Loucy (cell line): Measurements from ENCODE around the gene PTOV1.

ENCODE experiments used
- H2AFZ ChIP-seq: fragments of 200-600 bp; sonication (generic); 2 replicates; pipeline ENCODE4 v1.6.0; 2016; ENCODE audit warnings: antibody characterized with exemption, mild to moderate bottlenecking, low read length, moderate library complexity
- H3F3A ChIP-seq: fragments of 200-600 bp; 2 replicates; pipeline ENCODE4 v1.6.0; 2016; ENCODE audit warnings: antibody characterized with exemption, low read depth, mild to moderate bottlenecking
- H3K27me3 ChIP-seq: fragments of 200-600 bp; sonication (generic); 2 replicates; pipeline ENCODE4 v1.6.1; 2014; ENCODE audit warnings: low read length, mild to moderate bottlenecking; ENCODE audit not compliant: insufficient read depth, poor library complexity, severe bottlenecking
- H3K36me3 ChIP-seq: fragments of 200-600 bp; sonication (generic); 2 replicates; pipeline ENCODE4 v1.6.1; 2016; ENCODE audit warnings: low read length; ENCODE audit not compliant: insufficient read depth
- H3K4me1 ChIP-seq: fragments of 200-600 bp; sonication (generic); 2 replicates; pipeline ENCODE4 v1.5.1; 2014; ENCODE audit warnings: low read length, mild to moderate bottlenecking; ENCODE audit not compliant: insufficient read depth, poor library complexity, severe bottlenecking
- H3K4me2 ChIP-seq: fragments of 200-600 bp; sonication (generic); 2 replicates; pipeline ENCODE4 v1.6.0; 2014; ENCODE audit warnings: antibody characterized with exemption, low read length, low read depth, mild to moderate bottlenecking; ENCODE audit not compliant: poor library complexity, severe bottlenecking
- H3K4me3 ChIP-seq: fragments of 200-600 bp; sonication (generic); 2 replicates; pipeline ENCODE4 v1.5.1; 2014; ENCODE audit warnings: low read length, mild to moderate bottlenecking, mixed read lengths; ENCODE audit not compliant: poor library complexity, severe bottlenecking
- H3K79me2 ChIP-seq: fragments of 200-600 bp; sonication (generic); 2 replicates; pipeline ENCODE4 v1.6.1; 2014; ENCODE audit warnings: low read length; ENCODE audit not compliant: insufficient read depth
- H3K9ac ChIP-seq: fragments of 200-600 bp; sonication (generic); 2 replicates; pipeline ENCODE4 v1.6.0; 2014; ENCODE audit warnings: mild to moderate bottlenecking, low read depth, low read length, moderate library complexity; ENCODE audit not compliant: poor library complexity, severe bottlenecking
- H3K9me2 ChIP-seq: fragments of 200-600 bp; sonication (generic); replicated peaks from 2 replicates; pipeline ENCODE4 v1.6.1; 2016; ENCODE audit warnings: low read depth, low read length, mixed read lengths
- H3K9me3 ChIP-seq: fragments of 200-600 bp; sonication (generic); 2 replicates; pipeline ENCODE4 v1.6.1; 2014; ENCODE audit warnings: mild to moderate bottlenecking, antibody characterized with exemption, low read length, low read depth; ENCODE audit not compliant: insufficient read depth
- H4K20me1 ChIP-seq: fragments of 200-600 bp; sonication (generic); 2 replicates; pipeline ENCODE4 v1.6.0; 2014; ENCODE audit warnings: antibody characterized with exemption, low read length, mild to moderate bottlenecking; ENCODE audit not compliant: insufficient read depth, poor library complexity, severe bottlenecking
- CTCF ChIP-seq: fragments of 200-600 bp; sonication (generic); conservative IDR thresholded peaks from 2 replicates; pipeline ENCODE4 v1.5.1; 2014; ENCODE audit warnings: mild to moderate bottlenecking, antibody characterized with exemption, low read length
- EZH2phosphoT487 ChIP-seq: fragments of 200-600 bp; IDR thresholded peaks from 2 replicates; pipeline ENCODE4 v1.6.1; 2018; ENCODE audit warnings: antibody characterized with exemption, mild to moderate bottlenecking, moderate library complexity, borderline replicate concordance

The PTOV1 gene

GRCh38 chr19:49858088-49858985 is 7.4 kb downstream of the PTOV1 start:
- Histone ChIP-seq H3K9me3 (no peaks in the 10 kb centered on the region), H4K20me1 (peaks cover 52% of the 10 kb centered on the region), H3K36me3 (peaks cover 55% of the 10 kb centered on the region; the same call in 1 of the 2 replicates), H3K4me2 (no peak overlapping the region), H2AFZ (no peak overlapping the region), H3K79me2 (peaks cover 24% of the 10 kb centered on the region), H3K27me3 (no peaks in the 10 kb centered on the region), H3K9ac (no peak overlapping the region), H3F3A (no peaks in the 10 kb centered on the region), H3K4me1 (no peaks in the 10 kb centered on the region), H3K4me3 (no peak overlapping the region), H3K9me2 (no peaks in the 10 kb centered on the region)
- no peak for TF ChIP-seq CTCF
- no peak for TF ChIP-seq EZH2phosphoT487

GRCh38 chr19:49859682-49860335 is 8.8 kb downstream of the PTOV1 start:
- Histone ChIP-seq H3K79me2 (peaks cover 23% of the 10 kb centered on the region), H3F3A (no peaks in the 10 kb centered on the region), H3K27me3 (no peaks in the 10 kb centered on the region), H2AFZ (no peak overlapping the region), H3K36me3 (peaks cover 67% of the 10 kb centered on the region; the same call in 1 of the 2 replicates), H4K20me1 (peaks cover 55% of the 10 kb centered on the region), H3K4me2 (no peak overlapping the region), H3K9me2 (no peaks in the 10 kb centered on the region), H3K4me3 (no peak overlapping the region), H3K4me1 (peaks cover 1% of the 10 kb centered on the region), H3K9me3 (no peaks in the 10 kb centered on the region), H3K9ac (no peak overlapping the region)
- TF ChIP-seq CTCF (no peak), EZH2phosphoT487 (no peak)

- Histone ChIP-seq H2AFZ (no peak overlapping the region), H3F3A (no peaks in the 10 kb centered on the region), H4K20me1 (peaks cover 53% of the 10 kb centered on the region), H3K27me3 (no peaks in the 10 kb centered on the region), H3K9ac (no peak overlapping the region), H3K9me2 (no peaks in the 10 kb centered on the region), H3K79me2 (peaks cover 24% of the 10 kb centered on the region), H3K4me1 (peaks cover 7% of the 10 kb centered on the region), H3K9me3 (no peaks in the 10 kb centered on the region), H3K4me3 (no peak overlapping the region), H3K4me2 (no peak overlapping the region), H3K36me3 (peaks cover 64% of the 10 kb centered on the region; the same call in 1 of the 2 replicates)
- TF ChIP-seq CTCF (no peak), EZH2phosphoT487 (no peak)
These were observed 9.6 kb downstream of the PTOV1 start for GRCh38 chr19:49860336-49861102.
